ENCODE measurements around the gene PPP2R5D.
A peak's percentile ranks its signal among the peaks of the same experiment; 100 is the strongest.

Gene PPP2R5D

GRCh38 chr6:42984001-42984923 is at the start of gene PPP2R5D:
Gene PPP2R5D, plus strand, starts transcription at chr6:42984570. Its CDS starts 108 bp downstream, at chr6:42984678.
- H3K9me3 ChIP-seq (replicated peaks; ENCODE audit: insufficient read depth, low read length) = no peaks in the 10 kb centered on the region
- peaks cover 9% of the 10 kb centered on the region for H3K4me1 ChIP-seq (ENCODE audit: low read length)
- TF ChIP-seq EZH2phosphoT487 (IDR thresholded peaks at IDR 0.05; ENCODE audit: low read length) (no peak), CTCF (IDR thresholded peaks at IDR 0.05; ENCODE audit: low read length) (no peak), EZH2 (optimal IDR thresholded peaks at IDR 0.05; ENCODE audit: low read depth, low read length) (no peak)
- H3K4me3 ChIP-seq (ENCODE audit: low read length) = peak within 1 kb of the TSS; percentile 81
- H3K36me3 ChIP-seq (replicated peaks; ENCODE audit: insufficient read depth, low read length) = no peaks in the 10 kb centered on the region
- peak within 1 kb of the TSS; percentile 78 for H2AFZ ChIP-seq (ENCODE audit: low read length)
- H3K79me2 ChIP-seq (ENCODE audit: low read length) = peaks cover 22% of the 10 kb centered on the region
- H4K20me1 ChIP-seq (ENCODE audit: insufficient read depth, low read length) = no peaks in the 10 kb centered on the region
- no peaks in the 10 kb centered on the region for H3K27me3 ChIP-seq (replicated peaks; ENCODE audit: insufficient read depth, low read length)
- DNase-seq = peak; percentile 98
- H3K4me2 ChIP-seq (ENCODE audit: low read depth, low read length) = peak within 1 kb of the TSS; percentile 89
- no peak within 1 kb of the TSS for H3K27ac ChIP-seq (ENCODE audit: low read length)
- H3K9ac ChIP-seq (ENCODE audit: low read length) = peak within 1 kb of the TSS; percentile 75
- H3K9me2 ChIP-seq (replicated peaks; ENCODE audit: insufficient read depth, low read length) = no peaks in the 10 kb centered on the region
- 0 out of 2 replicates have a peak, but pooled peaks cover 5% of the 10 kb centered on the region for H3F3A ChIP-seq (ENCODE audit: insufficient read depth, low read length)

GRCh38 chr6:42935322-42935721 is 49.0 kb upstream of the PPP2R5D start:
- TF ChIP-seq EZH2phosphoT487 (IDR thresholded peaks at IDR 0.05; ENCODE audit: low read length) = no peak
- no peak for TF ChIP-seq CTCF (IDR thresholded peaks at IDR 0.05; ENCODE audit: low read length)
- no peak for TF ChIP-seq EZH2 (optimal IDR thresholded peaks at IDR 0.05; ENCODE audit: low read depth, low read length)
- Histone ChIP-seq H4K20me1 (ENCODE audit: insufficient read depth, low read length) (no peaks in the 10 kb centered on the region; the same call in 1 of the 2 replicates), H3K4me3 (ENCODE audit: low read length) (no peak overlapping the region), H3K27ac (ENCODE audit: low read length) (no peak overlapping the region), H3F3A (ENCODE audit: insufficient read depth, low read length) (peaks cover 4% of the 10 kb centered on the region), H2AFZ (ENCODE audit: low read length) (no peak overlapping the region), H3K9ac (ENCODE audit: low read length) (no peak overlapping the region), H3K4me1 (ENCODE audit: low read length) (0 out of 2 replicates have a peak, but pooled peaks cover 4% of the 10 kb centered on the region), H3K9me2 (replicated peaks; ENCODE audit: insufficient read depth, low read length) (no peaks in the 10 kb centered on the region), H3K27me3 (replicated peaks; ENCODE audit: insufficient read depth, low read length) (no peaks in the 10 kb centered on the region), H3K79me2 (ENCODE audit: low read length) (peaks cover 54% of the 10 kb centered on the region), H3K4me2 (ENCODE audit: low read depth, low read length) (no peak overlapping the region), H3K9me3 (replicated peaks; ENCODE audit: insufficient read depth, low read length) (no peaks in the 10 kb centered on the region), H3K36me3 (replicated peaks; ENCODE audit: insufficient read depth, low read length) (peaks cover 5% of the 10 kb centered on the region; the same call in 1 of the 2 replicates)
- DNase-seq = no peak

GRCh38 chr6:42936398-42936797 is 48.0 kb upstream of the PPP2R5D start:
- H3K4me2 ChIP-seq (ENCODE audit: low read depth, low read length) = no peak overlapping the region
- DNase-seq = no peak
- H3K36me3 ChIP-seq (replicated peaks; ENCODE audit: insufficient read depth, low read length) = peaks cover 5% of the 10 kb centered on the region; the same call in 1 of the 2 replicates
- H3K9me3 ChIP-seq (replicated peaks; ENCODE audit: insufficient read depth, low read length) = no peaks in the 10 kb centered on the region
- no peak overlapping the region for H3K4me3 ChIP-seq (ENCODE audit: low read length)
- peaks cover 43% of the 10 kb centered on the region for H3K79me2 ChIP-seq (ENCODE audit: low read length)
- H3K9me2 ChIP-seq (replicated peaks; ENCODE audit: insufficient read depth, low read length) = no peaks in the 10 kb centered on the region
- H3K27ac ChIP-seq (ENCODE audit: low read length) = no peak overlapping the region
- no peak overlapping the region for H2AFZ ChIP-seq (ENCODE audit: low read length)
- H4K20me1 ChIP-seq (ENCODE audit: insufficient read depth, low read length) = no peaks in the 10 kb centered on the region; the same call in 1 of the 2 replicates
- H3K27me3 ChIP-seq (replicated peaks; ENCODE audit: insufficient read depth, low read length) = no peaks in the 10 kb centered on the region
- TF ChIP-seq CTCF (IDR thresholded peaks at IDR 0.05; ENCODE audit: low read length) = no peak
- TF ChIP-seq EZH2phosphoT487 (IDR thresholded peaks at IDR 0.05; ENCODE audit: low read length) = no peak
- H3F3A ChIP-seq (ENCODE audit: insufficient read depth, low read length) = no peaks in the 10 kb centered on the region
- H3K4me1 ChIP-seq (ENCODE audit: low read length) = no peaks in the 10 kb centered on the region
- H3K9ac ChIP-seq (ENCODE audit: low read length) = no peak overlapping the region

Measured in MM.1S (cell line).